ENCODE measurements around the gene RBM38. TPM values are rescaled to one million over a fixed set of nuclear protein-coding genes. Genes with fewer than 3 reads are reported as not detected.
"Not testable (repeated sequence)": the region's sequence is repeated elsewhere in the genome, so short reads cannot be mapped to it uniquely, and the experiment has no call there.

RBM38 gene
- total RNA-seq, 2 donors from 2014 or later: 176 to 257 TPM

- ATAC-seq: no peak
- H3K4me3 Mint-ChIP-seq: no peak overlapping the region
- H3K36me3 Mint-ChIP-seq (ENCODE audit: low read depth): no peaks in the 10 kb centered on the region
- H3K4me1 Mint-ChIP-seq: peaks cover 49% of the 10 kb centered on the region
- no peaks in the 10 kb centered on the region for H3K9me3 ChIP-seq (ENCODE audit: control insufficient read depth, low read length, poor library complexity, severe bottlenecking)
- H3K27ac Mint-ChIP-seq: no peak overlapping the region
- no peak for DNase-seq
- no peaks in the 10 kb centered on the region for H3K27me3 Mint-ChIP-seq
Observed at GRCh38 chr20:57429159-57429496, 37.9 kb downstream of the RBM38 start.

DNA sequence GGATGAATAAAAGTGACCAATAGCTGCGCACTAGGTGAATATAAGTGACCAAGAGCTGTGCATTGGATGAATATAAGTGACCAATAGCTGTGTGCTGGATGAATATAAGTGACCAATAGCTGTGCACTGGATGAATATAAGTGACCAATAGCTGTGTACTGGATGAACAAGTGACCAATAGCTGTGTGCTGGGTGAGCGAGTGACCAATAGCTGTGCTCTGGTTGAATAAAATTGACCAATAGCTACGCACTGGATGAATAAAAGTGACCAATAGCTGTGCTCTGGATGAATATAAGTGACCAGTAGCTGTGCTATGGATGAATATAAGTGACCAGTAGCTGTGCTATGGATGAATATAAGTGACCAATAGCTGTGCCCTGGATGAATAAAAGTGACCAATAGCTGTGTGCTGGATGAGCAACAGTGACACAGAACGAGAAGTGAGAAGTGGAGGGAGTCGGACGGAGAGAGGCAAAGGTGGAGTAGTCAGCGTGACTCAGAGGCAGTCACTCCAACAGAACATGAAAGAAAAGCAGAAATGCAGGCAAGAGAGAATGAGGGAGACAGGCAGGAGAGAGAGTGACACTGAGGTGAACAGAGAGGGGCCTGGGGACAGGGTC is 38.5 kb downstream of the RBM38 start:
- no peaks in the 10 kb centered on the region for H3K36me3 Mint-ChIP-seq (ENCODE audit: low read depth)
- H3K4me3 Mint-ChIP-seq: no peak overlapping the region
- peaks cover 55% of the 10 kb centered on the region for H3K4me1 Mint-ChIP-seq
- ATAC-seq (no peak), DNase-seq (no peak)
- H3K27ac Mint-ChIP-seq: no peak overlapping the region
- H3K9me3 ChIP-seq (ENCODE audit: control insufficient read depth, low read length, poor library complexity, severe bottlenecking): no peaks in the 10 kb centered on the region
- no peaks in the 10 kb centered on the region for H3K27me3 Mint-ChIP-seq

DNA sequence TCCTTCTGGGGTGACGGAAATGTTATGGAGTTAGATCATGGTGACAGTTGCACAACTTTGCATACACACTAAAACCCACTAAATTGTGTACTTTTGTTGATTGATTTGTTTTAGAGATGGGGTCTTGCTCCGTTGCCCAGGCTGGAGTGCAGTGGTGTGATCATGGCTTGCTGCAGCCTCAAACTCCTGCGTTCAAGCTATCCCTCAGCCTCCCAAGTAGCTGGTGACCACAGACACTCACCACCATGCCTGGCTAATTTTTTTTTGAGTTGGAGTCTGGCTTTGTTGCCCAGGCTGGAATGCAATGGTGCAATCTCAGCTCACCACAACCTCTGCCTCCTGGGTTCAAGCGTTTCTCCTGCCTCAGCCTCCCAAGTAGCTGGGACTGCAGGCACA is 39.0 kb downstream of the RBM38 start:
- not testable (repeated sequence) for H3K36me3 Mint-ChIP-seq (ENCODE audit: low read depth); H3K4me3 Mint-ChIP-seq; H3K9me3 ChIP-seq (ENCODE audit: control insufficient read depth, low read length, poor library complexity, severe bottlenecking); ATAC-seq; H3K27me3 Mint-ChIP-seq; H3K27ac Mint-ChIP-seq; DNase-seq
- H3K4me1 Mint-ChIP-seq: peaks cover 57% of the 10 kb centered on the region

DNA sequence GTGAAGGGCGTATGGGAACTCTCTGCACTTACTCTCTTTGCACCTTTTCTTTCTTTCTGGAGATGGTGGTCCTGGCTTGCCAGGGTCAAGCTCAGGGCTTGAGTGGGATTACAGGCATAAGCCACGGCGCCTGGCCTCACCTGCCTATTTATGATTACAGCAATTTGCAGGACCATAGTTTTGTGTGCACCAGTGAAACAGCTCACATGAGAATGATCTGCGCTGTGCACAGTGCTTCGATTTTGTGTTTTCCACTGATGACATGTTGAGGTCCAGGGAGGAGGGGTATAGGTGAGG is 40.3 kb downstream of the RBM38 start:
- Mint-ChIP-seq H3K27ac (no peak overlapping the region), H3K36me3 (ENCODE audit: low read depth) (no peaks in the 10 kb centered on the region)
- ATAC-seq: no peak

GRCh38 chr20:57432480-57432861 is 41.3 kb downstream of the RBM38 start:
- Mint-ChIP-seq H3K27me3 (no peaks in the 10 kb centered on the region), H3K36me3 (ENCODE audit: low read depth) (no peaks in the 10 kb centered on the region)

More for the DNA sequence above, 40.3 kb downstream of the RBM38 start:
- Mint-ChIP-seq H3K4me1 (peaks cover 56% of the 10 kb centered on the region), H3K4me3 (no peak overlapping the region), H3K27me3 (no peaks in the 10 kb centered on the region)
- no peak for DNase-seq
- no peaks in the 10 kb centered on the region for H3K9me3 ChIP-seq (ENCODE audit: control insufficient read depth, low read length, poor library complexity, severe bottlenecking)

GRCh38 chr20:57432862-57433491 is 41.8 kb downstream of the RBM38 start:
- DNase-seq (peak in 2 of 3 donors; percentile 40 to 43), ATAC-seq (peak; percentile 92)
- peak overlapping the region; percentile 93 for H3K27ac Mint-ChIP-seq
- H3K27me3 Mint-ChIP-seq: no peaks in the 10 kb centered on the region
- no peaks in the 10 kb centered on the region for H3K9me3 ChIP-seq (ENCODE audit: control insufficient read depth, low read length, poor library complexity, severe bottlenecking)
- no peaks in the 10 kb centered on the region for H3K36me3 Mint-ChIP-seq (ENCODE audit: low read depth)
- H3K4me1 Mint-ChIP-seq: peaks cover 52% of the 10 kb centered on the region
- peak overlapping the region; percentile 76 for H3K4me3 Mint-ChIP-seq

More at GRCh38 chr20:57432480-57432861, 41.3 kb downstream of the RBM38 start:
- peak overlapping the region; percentile 93 for H3K27ac Mint-ChIP-seq
- H3K4me3 Mint-ChIP-seq: peak overlapping the region; percentile 76
- ATAC-seq (no peak), DNase-seq (no peak)
- H3K4me1 Mint-ChIP-seq: peaks cover 52% of the 10 kb centered on the region
- no peaks in the 10 kb centered on the region for H3K9me3 ChIP-seq (ENCODE audit: control insufficient read depth, low read length, poor library complexity, severe bottlenecking)

DNA sequence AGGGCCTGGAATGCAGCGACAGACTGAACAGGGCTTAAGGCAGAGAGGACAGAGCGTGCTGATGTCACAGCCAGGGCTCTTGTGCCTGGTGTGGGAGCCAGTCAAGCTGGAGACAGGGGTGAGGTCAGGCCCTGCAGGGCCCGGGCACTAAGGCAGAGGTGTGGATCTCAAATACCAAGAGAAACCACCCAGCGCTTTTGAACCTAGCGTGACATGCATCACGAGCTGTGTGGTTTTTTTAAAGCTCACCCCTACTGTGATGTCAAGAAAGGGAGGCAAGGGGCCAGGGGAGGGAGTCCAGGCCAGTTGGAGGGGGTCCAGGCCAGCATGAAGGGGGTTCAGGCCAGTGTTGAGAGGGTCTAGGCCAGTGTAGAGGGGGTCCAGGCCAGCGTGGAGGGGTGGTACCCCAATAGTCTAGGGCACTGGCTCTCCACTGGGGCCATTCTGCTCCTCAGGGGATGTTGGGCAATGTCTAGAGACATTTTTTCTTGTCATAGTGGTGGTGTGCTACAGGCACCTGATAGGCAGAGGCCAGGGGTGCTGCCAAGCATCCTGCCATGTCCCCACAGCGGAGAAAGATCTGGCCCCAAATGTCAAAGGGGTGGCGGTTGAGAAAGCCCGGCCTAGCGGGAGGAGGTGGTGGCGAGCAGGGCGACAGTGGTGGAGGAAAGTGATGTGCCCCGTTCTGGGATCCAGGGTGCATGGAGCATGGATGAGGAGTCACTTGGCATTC is 42.6 kb downstream of the RBM38 start:
- peak overlapping the region; percentile 93 for H3K27ac Mint-ChIP-seq
- DNase-seq (no peak), ATAC-seq (peak; percentile 44)
- no peaks in the 10 kb centered on the region for H3K27me3 Mint-ChIP-seq
- H3K9me3 ChIP-seq (ENCODE audit: control insufficient read depth, low read length, poor library complexity, severe bottlenecking): no peaks in the 10 kb centered on the region
- H3K36me3 Mint-ChIP-seq (ENCODE audit: low read depth): no peaks in the 10 kb centered on the region
- peaks cover 52% of the 10 kb centered on the region for H3K4me1 Mint-ChIP-seq
- peak overlapping the region; percentile 76 for H3K4me3 Mint-ChIP-seq

DNA sequence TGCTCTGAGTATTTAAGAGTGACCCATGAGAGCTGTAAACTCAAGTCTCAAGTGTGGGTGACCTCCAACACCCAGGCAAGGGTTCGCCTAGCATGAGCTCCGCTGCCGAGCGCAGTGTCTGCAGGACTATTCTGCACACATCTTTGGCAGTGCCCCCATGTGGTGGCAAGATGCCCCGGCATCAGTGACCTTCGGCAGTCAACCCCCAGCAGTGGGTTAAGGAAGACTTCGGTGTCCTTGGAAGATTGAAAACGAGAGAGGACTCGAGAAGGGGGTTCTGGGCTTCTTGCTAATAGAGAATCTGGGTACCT is 43.1 kb downstream of the RBM38 start:
- H3K4me1 Mint-ChIP-seq: peaks cover 51% of the 10 kb centered on the region
- H3K27ac Mint-ChIP-seq: peak overlapping the region; percentile 93
- DNase-seq (no peak), ATAC-seq (no peak)
- no peaks in the 10 kb centered on the region for H3K27me3 Mint-ChIP-seq
- peak overlapping the region; percentile 67 for H3K4me3 Mint-ChIP-seq
- no peaks in the 10 kb centered on the region for H3K9me3 ChIP-seq (ENCODE audit: control insufficient read depth, low read length, poor library complexity, severe bottlenecking)
- no peaks in the 10 kb centered on the region for H3K36me3 Mint-ChIP-seq (ENCODE audit: low read depth)

DNA sequence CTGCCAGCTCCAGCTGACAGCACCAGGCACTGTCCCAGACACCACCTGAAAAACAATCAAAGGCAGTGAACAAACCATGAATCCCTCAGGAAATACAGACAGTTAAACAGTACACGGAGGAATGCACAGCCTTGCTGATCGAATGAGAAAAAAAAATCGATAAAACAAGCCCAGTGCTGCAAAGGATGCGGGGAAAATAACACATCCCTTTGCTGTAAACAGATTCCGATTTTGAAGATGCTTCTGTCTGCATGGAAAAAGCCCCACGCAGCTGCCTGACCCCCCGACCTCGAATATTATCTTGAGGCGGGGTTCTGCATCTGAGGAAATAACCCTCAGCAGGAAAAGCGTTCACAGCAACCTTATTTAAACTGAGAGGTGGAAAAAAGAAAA is 43.9 kb downstream of the RBM38 start:
- peak overlapping the region; percentile 93 for H3K27ac Mint-ChIP-seq
- H3K27me3 Mint-ChIP-seq: no peaks in the 10 kb centered on the region
- H3K4me3 Mint-ChIP-seq: peak overlapping the region; percentile 67
- no peaks in the 10 kb centered on the region for H3K9me3 ChIP-seq (ENCODE audit: control insufficient read depth, low read length, poor library complexity, severe bottlenecking)
- ATAC-seq: no peak
- no peak for DNase-seq
- peaks cover 45% of the 10 kb centered on the region for H3K4me1 Mint-ChIP-seq
- H3K36me3 Mint-ChIP-seq (ENCODE audit: low read depth): no peaks in the 10 kb centered on the region

DNA sequence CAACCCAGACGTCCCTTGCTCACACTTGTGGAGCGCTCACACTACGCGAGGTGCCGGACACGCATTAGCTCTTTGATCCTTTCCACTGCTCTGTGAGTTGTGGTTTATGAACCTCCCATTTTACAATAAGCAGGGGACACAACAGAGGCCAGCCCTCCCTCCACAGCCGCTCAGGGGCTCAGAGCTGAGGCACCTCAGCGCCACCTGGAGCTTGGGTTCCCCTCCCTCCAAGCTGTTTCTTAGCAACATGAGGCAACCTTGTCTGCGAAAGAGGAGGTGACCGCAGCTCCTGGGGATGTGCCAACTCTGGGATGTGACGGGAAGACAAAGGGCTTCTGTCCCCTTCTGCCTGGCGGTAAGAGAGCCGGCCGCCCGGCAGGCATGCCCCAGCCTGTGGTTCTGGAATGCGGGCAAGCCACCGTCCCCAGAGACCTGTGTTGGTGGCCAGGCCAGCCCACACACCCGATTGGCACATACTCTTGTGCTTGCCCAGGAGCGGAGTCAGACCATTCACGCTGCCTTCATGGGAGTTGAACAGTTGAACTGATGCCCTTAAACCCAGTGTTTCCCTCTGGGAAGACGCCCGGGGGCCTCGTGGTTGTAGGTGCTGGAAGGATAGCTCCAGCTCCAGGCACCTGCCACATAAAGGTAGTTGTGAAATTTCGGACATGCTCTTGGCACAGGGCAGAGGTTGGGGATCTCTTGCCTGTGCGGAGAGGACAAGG is 44.5 kb downstream of the RBM38 start:
- H3K4me3 Mint-ChIP-seq: peak overlapping the region; percentile 67
- H3K27me3 Mint-ChIP-seq: no peaks in the 10 kb centered on the region
- ATAC-seq (peak; percentile 42), DNase-seq (no peak)
- peaks cover 47% of the 10 kb centered on the region for H3K4me1 Mint-ChIP-seq
- peak overlapping the region; percentile 93 for H3K27ac Mint-ChIP-seq
- no peaks in the 10 kb centered on the region for H3K36me3 Mint-ChIP-seq (ENCODE audit: low read depth)
- H3K9me3 ChIP-seq (ENCODE audit: control insufficient read depth, low read length, poor library complexity, severe bottlenecking): no peaks in the 10 kb centered on the region

GRCh38 chr20:57436223-57436545 is 45.0 kb downstream of the RBM38 start:
- H3K9me3 ChIP-seq (ENCODE audit: control insufficient read depth, low read length, poor library complexity, severe bottlenecking): no peaks in the 10 kb centered on the region
- H3K4me3 Mint-ChIP-seq: no peak overlapping the region
- ATAC-seq: no peak
- H3K36me3 Mint-ChIP-seq (ENCODE audit: low read depth): no peaks in the 10 kb centered on the region
- H3K27ac Mint-ChIP-seq: peak overlapping the region; percentile 93
- no peak for DNase-seq
- peaks cover 45% of the 10 kb centered on the region for H3K4me1 Mint-ChIP-seq
- no peaks in the 10 kb centered on the region for H3K27me3 Mint-ChIP-seq

DNA sequence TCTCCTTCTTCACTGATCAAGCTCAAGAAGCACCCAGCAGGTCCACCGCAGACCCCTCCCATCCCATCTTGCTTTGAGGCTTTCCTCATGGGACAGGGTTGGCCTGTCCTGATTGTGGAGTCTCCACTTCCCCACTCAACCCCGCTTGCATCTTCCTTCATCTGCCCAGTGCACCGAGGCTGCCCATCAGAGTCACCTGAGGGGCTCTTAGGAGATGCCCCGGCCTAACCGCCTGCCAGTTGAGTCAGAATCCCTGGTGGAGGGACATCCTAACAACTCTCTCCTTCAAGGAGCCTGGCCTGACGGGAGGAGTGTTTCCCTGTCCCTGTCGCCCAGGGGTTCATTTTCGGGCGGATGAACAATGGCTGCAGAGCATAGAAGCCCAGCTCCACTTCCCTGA is 46.1 kb downstream of the RBM38 start:
- Mint-ChIP-seq H3K27ac (no peak overlapping the region), H3K4me1 (peaks cover 38% of the 10 kb centered on the region), H3K27me3 (no peaks in the 10 kb centered on the region), H3K36me3 (ENCODE audit: low read depth) (no peaks in the 10 kb centered on the region), H3K4me3 (no peak overlapping the region)
- no peaks in the 10 kb centered on the region for H3K9me3 ChIP-seq (ENCODE audit: control insufficient read depth, low read length, poor library complexity, severe bottlenecking)
- DNase-seq: no peak
- no peak for ATAC-seq

DNA sequence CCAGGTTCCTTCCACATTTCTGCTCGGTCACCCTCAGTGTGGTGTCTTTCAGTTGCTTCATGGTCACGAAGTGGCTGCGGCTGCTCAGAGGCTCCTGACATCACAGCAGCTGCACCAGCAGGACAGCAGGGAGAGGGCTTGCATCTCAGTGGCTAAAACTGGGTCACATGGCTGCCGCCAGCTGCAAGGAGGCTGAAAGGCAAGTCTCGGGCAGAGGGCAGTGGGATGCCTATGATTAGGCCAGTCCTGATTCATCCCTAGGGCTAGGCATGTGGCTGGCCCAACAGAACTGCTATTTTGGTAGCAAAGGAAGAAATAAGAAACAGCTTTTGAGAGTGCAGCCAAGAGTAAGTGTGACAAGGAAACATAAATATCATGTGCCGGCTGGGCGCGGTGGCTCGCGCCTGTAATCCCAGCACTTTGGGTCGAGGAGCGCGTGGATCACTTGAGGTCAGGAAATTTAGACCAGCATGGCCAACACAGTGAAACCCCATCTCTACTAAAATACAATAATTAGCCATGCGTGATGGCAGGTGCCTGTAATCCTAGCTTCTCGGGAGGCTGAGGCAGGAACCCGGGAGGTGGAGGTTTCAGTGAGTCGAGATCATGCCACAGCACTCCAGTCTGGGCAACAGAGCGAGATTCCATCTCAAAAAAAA is 46.6 kb downstream of the RBM38 start:
- H3K27ac Mint-ChIP-seq: no peak overlapping the region
- no peaks in the 10 kb centered on the region for H3K36me3 Mint-ChIP-seq (ENCODE audit: low read depth)
- no peaks in the 10 kb centered on the region for H3K9me3 ChIP-seq (ENCODE audit: control insufficient read depth, low read length, poor library complexity, severe bottlenecking)
- DNase-seq (no peak), ATAC-seq (no peak)
- H3K4me1 Mint-ChIP-seq: peaks cover 34% of the 10 kb centered on the region
- no peak overlapping the region for H3K4me3 Mint-ChIP-seq
- H3K27me3 Mint-ChIP-seq: no peaks in the 10 kb centered on the region

Measured in T-helper 17 cell (primary cell).